Measurements from ENCODE around the gene SYT1.

DNA sequence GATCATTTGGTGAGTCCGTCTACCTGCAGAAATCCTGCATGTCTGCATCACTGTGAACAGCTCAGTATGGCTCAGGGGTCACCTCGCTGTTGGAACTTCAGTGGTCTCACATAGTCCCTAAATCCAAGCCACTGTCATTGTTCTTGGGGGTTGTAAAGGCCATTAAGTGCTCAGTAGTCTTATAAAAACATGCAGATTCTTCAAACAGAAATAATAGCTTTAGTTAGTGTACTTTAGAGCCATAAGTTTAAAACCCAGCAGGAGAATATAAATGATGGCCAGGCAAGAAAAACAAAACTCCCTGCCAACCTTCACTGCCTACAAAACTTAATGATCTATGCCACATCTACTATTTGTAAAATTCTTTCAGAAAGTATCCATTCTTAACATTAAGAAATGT is 396.3 kb downstream of the SYT1 start:
- TF ChIP-seq GATA2 (IDR thresholded peaks at IDR 0.05; ENCODE audit: low read depth, low read length) (no peak), GATA3 (IDR thresholded peaks at IDR 0.05; ENCODE audit: low read depth, low read length) (no peak)
